ENCODE measurements around the gene ZNF511.

- TF ChIP-seq EZH2 (IDR thresholded peaks at IDR 0.05; ENCODE audit: insufficient read depth, poor library complexity, severe bottlenecking) (no peak), EZH2phosphoT487 (IDR thresholded peaks at IDR 0.05; ENCODE audit: insufficient read depth, low read depth) (no peak)
Observed at GRCh38 chr10:133336118-133336576, 27.4 kb downstream of the ZNF511 start.

All from GM23248 (cell line).